IMR-90 (cell line): ENCODE data around the gene PLRG1. TPM values are rescaled to one million over a fixed set of nuclear protein-coding genes. Genes with fewer than 3 reads are reported as not detected.
A peak's percentile ranks its signal among the peaks of the same experiment; 100 is the strongest.

Source experiments
- ATAC-seq: fragments of 200-7000 bp; cut with Tn5 transposase; 2 replicates; pipeline ENCODE4 v1.9.1; 2020; ENCODE audit warnings: low read depth, mild to moderate bottlenecking, moderate library complexity
- BruUV-seq: library from RNA; stranded (reverse); fragments of 400-500 nt; replicated peaks from 2 replicates; lab custom pipeline; 2021; lab: Mats Ljungman, UMichigan
- CTCF ChIA-PET: fragments of 300-600 bp; formaldehyde crosslinking; extraction: SDS; loops from one replicate; lab custom pipeline; 2021; ENCODE audit warnings: antibody characterized with exemption; lab: Yijun Ruan, JAX
- POLR2A ChIA-PET: fragments of 300-600 bp; sonication (Branson Sonifier 250); formaldehyde crosslinking; loops from one replicate; lab custom pipeline; 2022; ENCODE audit warnings: antibody characterized with exemption; ENCODE audit not compliant: unreplicated experiment; lab: Charles Lee
- DNase-seq: peaks from one replicate; pipeline ENCODE4 v3.0.0; 2013
- H2AFZ ChIP-seq: replicated peaks from 2 replicates; pipeline ENCODE3; 2013; ENCODE audit warnings: low read length, mild to moderate bottlenecking; ENCODE audit not compliant: poor library complexity
- H2AK5ac ChIP-seq: 2 replicates; pipeline ENCODE4 v1.6.1; 2013; ENCODE audit warnings: low read depth, low read length, inconsistent platforms
- H2AK9ac ChIP-seq: replicated peaks from 2 replicates; pipeline ENCODE3; 2013; ENCODE audit warnings: mild to moderate bottlenecking, low read depth, low read length, moderate library complexity; ENCODE audit not compliant: poor library complexity
- H2BK120ac ChIP-seq: 2 replicates; pipeline ENCODE4 v1.6.1; 2013; ENCODE audit warnings: low read depth, low read length, inconsistent platforms
- H2BK15ac ChIP-seq: 3 replicates; pipeline ENCODE4 v1.6.1; 2013; ENCODE audit warnings: low read depth, low read length, inconsistent platforms
- H2BK20ac ChIP-seq: 2 replicates; pipeline ENCODE4 v1.6.1; 2013; ENCODE audit warnings: low read depth, mild to moderate bottlenecking, inconsistent platforms, low read length, moderate library complexity
- H2BK5ac ChIP-seq: 2 replicates; pipeline ENCODE4 v1.6.1; 2013; ENCODE audit warnings: mild to moderate bottlenecking, low read depth, low read length, inconsistent platforms; ENCODE audit not compliant: poor library complexity, severe bottlenecking
- H3K14ac ChIP-seq: replicated peaks from 2 replicates; pipeline ENCODE4 v1.6.1; 2013; ENCODE audit warnings: low read depth, low read length, inconsistent platforms
- H3K18ac ChIP-seq: 2 replicates; pipeline ENCODE4 v1.6.1; 2013; ENCODE audit warnings: low read depth, low read length, control low read depth
- H3K23ac ChIP-seq: 2 replicates; pipeline ENCODE4 v1.6.1; 2013; ENCODE audit warnings: low read depth, low read length, inconsistent platforms
- H3K27ac ChIP-seq: 2 replicates; pipeline ENCODE4 v1.5.1; 2013; ENCODE audit warnings: mild to moderate bottlenecking, control low read depth, low read length; ENCODE audit not compliant: insufficient read depth
- H3K27me3 ChIP-seq: 2 replicates; pipeline ENCODE4 v1.6.1; 2013; ENCODE audit warnings: low read length; ENCODE audit not compliant: control insufficient read depth, insufficient read depth
- H3K36me3 ChIP-seq: 2 replicates; pipeline ENCODE4 v1.6.1; 2013; ENCODE audit warnings: low read length, mixed read lengths; ENCODE audit not compliant: control insufficient read depth, insufficient read depth
- H3K4ac ChIP-seq: 2 replicates; pipeline ENCODE4 v1.6.1; 2013; ENCODE audit warnings: low read depth, low read length, inconsistent platforms
- H3K4me1 ChIP-seq: 2 replicates; pipeline ENCODE4 v1.6.1; 2013; ENCODE audit warnings: low read length, mixed read lengths; ENCODE audit not compliant: control insufficient read depth, insufficient read depth
- H3K4me2 ChIP-seq: 2 replicates; pipeline ENCODE4 v1.6.1; 2013; ENCODE audit warnings: low read depth, mild to moderate bottlenecking, control low read depth, low read length, moderate library complexity
- H3K4me3 ChIP-seq: 2 replicates; pipeline ENCODE4 v1.5.1; 2013; ENCODE audit warnings: low read depth, mild to moderate bottlenecking, control low read depth, low read length, moderate library complexity; ENCODE audit not compliant: insufficient read depth
- H3K56ac ChIP-seq: 2 replicates; pipeline ENCODE4 v1.6.1; 2013; ENCODE audit warnings: low read length, inconsistent platforms; ENCODE audit not compliant: insufficient read depth; ENCODE audit errors: extremely low read depth
- H3K79me1 ChIP-seq, 2 experiments: 2 replicates each; pipeline ENCODE4 v1.6.1; 2013; ENCODE audit warnings: low read length in 2 of 2, inconsistent platforms in 1 of 2, low read depth in 1 of 2
- H3K9ac ChIP-seq: 2 replicates; pipeline ENCODE4 v1.6.1; 2013; ENCODE audit warnings: low read depth, low read length, control low read depth
- H3K9me1 ChIP-seq: 2 replicates; pipeline ENCODE4 v1.6.1; 2013; ENCODE audit warnings: low read length, inconsistent platforms; ENCODE audit not compliant: insufficient read depth
- H3K9me3 ChIP-seq: 2 replicates; pipeline ENCODE4 v1.6.1; 2013; ENCODE audit warnings: low read length; ENCODE audit not compliant: control insufficient read depth, insufficient read depth
- H4K20me1 ChIP-seq: 2 replicates; pipeline ENCODE4 v1.6.1; 2013; ENCODE audit warnings: low read length, inconsistent platforms; ENCODE audit not compliant: insufficient read depth
- H4K5ac ChIP-seq: 2 replicates; pipeline ENCODE4 v1.6.1; 2013; ENCODE audit warnings: mild to moderate bottlenecking, low read depth, low read length, control low read depth
- H4K8ac ChIP-seq, 2 experiments: 2 replicates each; pipeline ENCODE4 v1.6.1; 2013; ENCODE audit warnings: low read depth in 2 of 2, low read length in 2 of 2, control low read depth in 1 of 2, inconsistent platforms in 1 of 2
- H4K91ac ChIP-seq: 2 replicates; pipeline ENCODE4 v1.6.1; 2013; ENCODE audit warnings: low read depth, low read length, inconsistent platforms; ENCODE audit not compliant: insufficient read depth
- BHLHE40 ChIP-seq: fragments of 150-350 bp; IDR thresholded peaks from 2 replicates; pipeline ENCODE4 v1.6.1; 2016; ENCODE audit warnings: mild to moderate bottlenecking, low read depth, low read length
- CHD1 ChIP-seq: IDR thresholded peaks from 2 replicates; pipeline ENCODE4 v1.6.1; 2012; ENCODE audit warnings: low read depth, low read length, improper control_type of control experiment
- FOS ChIP-seq: fragments of 150-350 bp; IDR thresholded peaks from 2 replicates; pipeline ENCODE4 v1.6.1; 2016; ENCODE audit warnings: low read depth, low read length
- MAFK ChIP-seq: IDR thresholded peaks from 2 replicates; pipeline ENCODE4 v1.6.1; 2012; ENCODE audit warnings: low read depth, low read length, improper control_type of control experiment
- NFE2L2 ChIP-seq: fragments of 150-350 bp; IDR thresholded peaks from 2 replicates; pipeline ENCODE4 v1.6.1; 2016; ENCODE audit warnings: low read depth, mild to moderate bottlenecking, low read length
- WGBS, 2 experiments: methylation state at CpG; one replicate each; pipeline versions ENCODE4 v1.1.5 to v1.1.7; 2013; ENCODE audit warnings: missing lambda C conversion rate in 2 of 2; ENCODE audit not compliant: insufficient read length in 1 of 2; ENCODE audit errors: extremely low coverage in 2 of 2; 5-methylcytosine and 5-hydroxymethylcytosine counted together
- dilution Hi-C: fragments of 300-500 bp; cut with HindIII; formaldehyde crosslinking; loops from one replicate; pipeline ENCODE4 v1.14.3; 2018; ENCODE audit warnings: low sequenced_read_pairs; ENCODE audit not compliant: unreplicated experiment
- in situ Hi-C: fragments of 300-500 bp; cut with MboI; formaldehyde crosslinking; loops from 3 replicates; pipeline ENCODE4 v1.14.3; 2019; ENCODE audit warnings: low sequenced_read_pairs, inconsistent platforms, mixed read lengths
- intact Hi-C: fragments of 100-400 bp; cut with micrococcal nuclease; formaldehyde crosslinking; loops from 2 replicates; pipeline ENCODE4 v1.10.0; 2022
- polyA plus RNA-seq, 3 experiments: library from polyadenylated mRNA; depleted of rRNA; stranded (reverse); fragments of >200 nt; gene quantifications; 2 replicates each; pipeline ENCODE4 v1.2.3, GENCODE V29; 2012; ENCODE audit warnings: low replicate concordance in 1 of 3
- total RNA-seq: library from RNA; depleted of rRNA; stranded (reverse); fragments of >200 nt; gene quantifications from 2 replicates; pipeline ENCODE4 v1.2.3, GENCODE V29; 2012
- TF ChIP-seq, protein P1 (sequence below): fragments of 150-350 bp; IDR thresholded peaks from 2 replicates; pipeline ENCODE4 v1.6.1; 2017; ENCODE audit warnings: mild to moderate bottlenecking, antibody characterized with exemption, low read length, low read depth

The PLRG1 gene
- total and polyA plus RNA-seq, 2 of the 4 experiments (the other 2 are of a cell fraction), result 76.1 to 200 TPM

DNA sequence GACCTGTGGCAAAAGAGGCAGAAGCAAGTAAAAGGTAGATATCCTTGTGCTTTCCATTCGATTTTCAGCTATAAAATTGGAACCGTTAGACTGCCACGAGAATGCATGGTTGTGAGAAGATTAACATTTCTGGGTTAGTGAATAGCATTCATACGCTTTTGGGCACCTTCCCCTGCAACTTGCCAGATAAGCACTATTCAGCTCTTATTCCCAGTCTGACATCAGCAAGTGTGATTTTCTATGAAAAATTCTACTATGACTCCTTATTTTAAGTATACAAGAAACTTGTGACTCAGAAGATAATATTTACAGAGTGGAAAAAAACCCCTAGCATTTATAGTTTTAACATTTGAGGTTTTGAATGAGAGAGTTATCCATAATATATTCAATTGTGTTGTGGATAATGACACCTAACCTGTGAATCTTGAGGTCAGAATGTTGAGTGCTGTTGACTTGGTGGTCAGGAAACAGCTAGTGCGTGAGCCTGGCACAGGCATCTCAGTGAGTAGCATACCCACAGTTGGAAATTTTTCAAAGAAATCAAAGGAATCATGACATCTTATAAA, 16.5 kb upstream of the PLRG1 start:
- Histone ChIP-seq H3K36me3 (no peaks in the 10 kb centered on the region), H3K18ac (no peak overlapping the region), H3K14ac (no peak overlapping the region), H2BK20ac (no peak overlapping the region), H3K23ac (no peak overlapping the region), H2AK5ac (no peak overlapping the region), H2BK15ac (no peak overlapping the region), H3K27me3 (no peaks in the 10 kb centered on the region; the same call in 1 of the 2 replicates), H3K9ac (no peak overlapping the region), H2BK120ac (no peak overlapping the region), H3K56ac (no peak overlapping the region), H3K4me2 (no peak overlapping the region), H2BK5ac (no peak overlapping the region), H3K9me3 (no peaks in the 10 kb centered on the region), H3K4ac (no peak overlapping the region), H3K27ac (no peak overlapping the region), H2AK9ac (no peak overlapping the region), H4K5ac (no peak overlapping the region), H2AFZ (no peak overlapping the region), H4K20me1 (no peaks in the 10 kb centered on the region), H3K79me1 (no peaks in the 10 kb centered on the region), H3K4me1 (no peaks in the 10 kb centered on the region; the same call in 1 of the 2 replicates), H3K9me1 (no peaks in the 10 kb centered on the region), H3K4me3 (no peak overlapping the region), H4K91ac (no peak overlapping the region), H4K8ac (no peak overlapping the region)
- no TSS peak for BruUV-seq
- in situ Hi-C loops, result loop anchor here (25.0 kb wide), 1 partner anchor 796 kb away; no protein-coding TSS in a partner anchor
- dilution Hi-C loops, result no loop called here
- CTCF ChIA-PET, result interaction anchor here (0.6 to 2.0 kb wide), 3 partner anchors 15 to 52 kb away, joined by 3 to 6 read pairs (median 5); no protein-coding TSS in a partner anchor
- whole genome bisulfite sequencing, 2 experiments, result no CpG with 5 or more reads among the region's 5 CpGs
- ATAC-seq (no peak), DNase-seq (peak; percentile 35)
- no peak for TF ChIP-seq FOS
- no peak for TF ChIP-seq CHD1
- no peak for TF ChIP-seq BHLHE40
- peak; percentile 53 for TF ChIP-seq MAFK
- 0 out of 2 replicates have a peak, but pooled peaks have one; percentile 4 for TF ChIP-seq NFE2L2
- TF ChIP-seq, protein P1, sequence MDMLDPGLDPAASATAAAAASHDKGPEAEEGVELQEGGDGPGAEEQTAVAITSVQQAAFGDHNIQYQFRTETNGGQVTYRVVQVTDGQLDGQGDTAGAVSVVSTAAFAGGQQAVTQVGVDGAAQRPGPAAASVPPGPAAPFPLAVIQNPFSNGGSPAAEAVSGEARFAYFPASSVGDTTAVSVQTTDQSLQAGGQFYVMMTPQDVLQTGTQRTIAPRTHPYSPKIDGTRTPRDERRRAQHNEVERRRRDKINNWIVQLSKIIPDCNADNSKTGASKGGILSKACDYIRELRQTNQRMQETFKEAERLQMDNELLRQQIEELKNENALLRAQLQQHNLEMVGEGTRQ, result no peak
- intact Hi-C loops, result no loop called here
- POLR2A ChIA-PET, result no interaction called here
